Fibroblast of the aortic adventitia (primary cell): ENCODE results near the gene BNC2. TPM values are rescaled to one million over a fixed set of nuclear protein-coding genes. Genes with fewer than 3 reads are reported as not detected.
A peak's percentile ranks its signal among the peaks of the same experiment; 100 is the strongest.

Source experiments
- DNase-seq: peaks from one replicate; pipeline ENCODE4 v3.0.0-alpha.2; 2010; ENCODE audit warnings: low read depth
- H3K4me3 ChIP-seq: 2 replicates; pipeline ENCODE4 v1.5.1; 2011; ENCODE audit warnings: low read depth, mild to moderate bottlenecking, control low read depth, low read length, moderate library complexity
- total RNA-seq: library from RNA; depleted of rRNA; stranded (reverse); fragments of >200 nt; gene quantifications from 2 replicates; pipeline ENCODE4 v1.2.3, GENCODE V29; 2012; ENCODE audit warnings: low replicate concordance
- TF ChIP-seq, protein P1 (sequence below): IDR thresholded peaks from 2 replicates; pipeline ENCODE4 v1.5.1; 2011; ENCODE audit warnings: mild to moderate bottlenecking, low read length, control low read depth, inconsistent platforms; ENCODE audit not compliant: insufficient read depth

The BNC2 gene
- total RNA-seq, 1 donor: 53.3 TPM

DNA sequence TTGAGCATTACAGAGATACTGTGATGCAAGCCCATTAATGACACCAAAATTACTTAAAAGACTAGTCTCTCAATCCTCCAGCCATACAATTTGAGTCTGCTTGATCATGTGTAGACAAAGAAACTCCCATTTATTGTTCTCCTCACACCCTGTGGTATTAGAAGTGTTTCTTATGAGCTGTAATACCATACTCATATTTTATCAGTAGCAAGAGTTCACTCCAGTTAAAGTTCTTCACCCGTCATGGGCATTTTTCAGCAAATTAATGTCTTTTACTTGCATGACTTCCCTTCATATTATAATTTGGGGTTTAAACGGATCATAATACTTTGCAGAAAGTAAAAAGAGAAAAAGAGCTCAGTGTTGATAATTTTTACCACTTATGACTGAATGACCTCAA, 242.9 kb downstream of the BNC2 start:
- TF ChIP-seq, protein P1, sequence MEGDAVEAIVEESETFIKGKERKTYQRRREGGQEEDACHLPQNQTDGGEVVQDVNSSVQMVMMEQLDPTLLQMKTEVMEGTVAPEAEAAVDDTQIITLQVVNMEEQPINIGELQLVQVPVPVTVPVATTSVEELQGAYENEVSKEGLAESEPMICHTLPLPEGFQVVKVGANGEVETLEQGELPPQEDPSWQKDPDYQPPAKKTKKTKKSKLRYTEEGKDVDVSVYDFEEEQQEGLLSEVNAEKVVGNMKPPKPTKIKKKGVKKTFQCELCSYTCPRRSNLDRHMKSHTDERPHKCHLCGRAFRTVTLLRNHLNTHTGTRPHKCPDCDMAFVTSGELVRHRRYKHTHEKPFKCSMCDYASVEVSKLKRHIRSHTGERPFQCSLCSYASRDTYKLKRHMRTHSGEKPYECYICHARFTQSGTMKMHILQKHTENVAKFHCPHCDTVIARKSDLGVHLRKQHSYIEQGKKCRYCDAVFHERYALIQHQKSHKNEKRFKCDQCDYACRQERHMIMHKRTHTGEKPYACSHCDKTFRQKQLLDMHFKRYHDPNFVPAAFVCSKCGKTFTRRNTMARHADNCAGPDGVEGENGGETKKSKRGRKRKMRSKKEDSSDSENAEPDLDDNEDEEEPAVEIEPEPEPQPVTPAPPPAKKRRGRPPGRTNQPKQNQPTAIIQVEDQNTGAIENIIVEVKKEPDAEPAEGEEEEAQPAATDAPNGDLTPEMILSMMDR: no peak
- DNase-seq: no peak
- H3K4me3 ChIP-seq: no peak overlapping the region

- DNase-seq: peak; percentile 84
These were observed 243.8 kb downstream of the BNC2 start for GRCh38 chr9:16626577-16627130.

GRCh38 chr9:16625811-16626210, 244.7 kb downstream of the BNC2 start:
- peak; percentile 74 for DNase-seq
- peak overlapping the region; percentile 15 for H3K4me3 ChIP-seq
- TF ChIP-seq, protein P1: no peak

More at GRCh38 chr9:16626577-16627130, 243.8 kb downstream of the BNC2 start:
- TF ChIP-seq, protein P1: no peak
- no peak overlapping the region for H3K4me3 ChIP-seq

DNA sequence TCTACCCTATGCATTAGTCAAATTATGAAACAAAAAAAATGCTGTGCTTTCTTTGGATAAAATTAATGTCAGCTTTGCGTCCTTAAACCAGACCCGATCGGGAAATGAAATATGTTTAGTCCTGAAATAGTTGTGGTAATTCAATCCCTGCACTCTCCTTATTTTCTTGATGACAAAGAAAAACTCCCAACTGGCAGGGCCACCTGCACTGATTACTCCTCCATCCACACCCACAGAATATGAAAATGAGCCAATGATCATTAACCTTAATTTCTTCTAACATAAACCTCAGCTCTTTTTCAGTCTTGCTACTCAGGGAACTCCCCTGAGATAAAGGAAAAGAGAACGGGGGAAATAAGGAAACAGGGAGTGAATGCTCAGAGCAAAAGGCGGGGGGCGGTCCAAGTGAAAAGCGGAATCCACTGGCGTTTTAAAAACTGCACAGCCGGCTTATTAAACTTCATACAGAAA, 245.3 kb downstream of the BNC2 start:
- H3K4me3 ChIP-seq: peak overlapping the region; percentile 32
- TF ChIP-seq, protein P1: no peak

GRCh38 chr9:16624744-16625117, 245.7 kb downstream of the BNC2 start:
- TF ChIP-seq, protein P1: no peak
- peak; percentile 33 for DNase-seq
- peak overlapping the region; percentile 1 for H3K4me3 ChIP-seq

More for the DNA sequence above, 245.3 kb downstream of the BNC2 start:
- peak; percentile 43 for DNase-seq

- H3K4me3 ChIP-seq: no peak overlapping the region
- DNase-seq: peak; percentile 32
- TF ChIP-seq, protein P1: no peak
These were observed 246.3 kb downstream of the BNC2 start for GRCh38 chr9:16623989-16624743.
